ENCODE data around the gene GBX1.

GBX1 gene

GRCh38 chr7:151194188-151194587 lies 26.7 kb upstream of the GBX1 start:
- DNase-seq (ENCODE audit: low spot score) (no peak), FAIRE-seq (no peak)

- FAIRE-seq (no peak), DNase-seq (ENCODE audit: low spot score) (no peak)
Measured at GRCh38 chr7:151193203-151193978, 25.9 kb upstream of the GBX1 start.

- FAIRE-seq (no peak), DNase-seq (ENCODE audit: low spot score) (no peak)
Measured at GRCh38 chr7:151192002-151192539, 24.6 kb upstream of the GBX1 start.

- DNase-seq (ENCODE audit: low spot score) (no peak), FAIRE-seq (no peak)
Measured at GRCh38 chr7:151191544-151191943, 24.1 kb upstream of the GBX1 start.

- FAIRE-seq (no peak), DNase-seq (ENCODE audit: low spot score) (no peak)
Measured at GRCh38 chr7:151189038-151189437, 21.5 kb upstream of the GBX1 start.

GRCh38 chr7:151188252-151188542 lies 20.7 kb upstream of the GBX1 start:
- FAIRE-seq = no peak
- DNase-seq (ENCODE audit: low spot score) = no peak

GRCh38 chr7:151187409-151188251 lies 20.1 kb upstream of the GBX1 start:
- FAIRE-seq = no peak
- no peak for DNase-seq (ENCODE audit: low spot score)

GRCh38 chr7:151186640-151187408 lies 19.3 kb upstream of the GBX1 start, which contains the start of gene ASB10:
ASB10 (minus strand) TSS chr7:151187250; CDS start chr7:151187130, 120 bp downstream.
- DNase-seq (ENCODE audit: low spot score) (no peak), FAIRE-seq (no peak)

- DNase-seq (ENCODE audit: low spot score) = no peak
- FAIRE-seq = no peak
Measured at GRCh38 chr7:151185762-151186639, 18.5 kb upstream of the GBX1 start.

GRCh38 chr7:151181011-151181431 lies 13.5 kb upstream of the GBX1 start:
- FAIRE-seq = no peak

GRCh38 chr7:151179946-151180345 lies 12.5 kb upstream of the GBX1 start:
- no peak for FAIRE-seq
- DNase-seq (ENCODE audit: low spot score) = no peak

More at GRCh38 chr7:151181011-151181431, 13.5 kb upstream of the GBX1 start:
- DNase-seq (ENCODE audit: low spot score) = no peak

GRCh38 chr7:151179287-151179860 lies 11.9 kb upstream of the GBX1 start:
- no peak for DNase-seq (ENCODE audit: low spot score)
- no peak for FAIRE-seq

- FAIRE-seq = no peak
- DNase-seq (ENCODE audit: low spot score) = no peak
Measured at GRCh38 chr7:151178831-151179230, 11.3 kb upstream of the GBX1 start.

- no peak for FAIRE-seq
- no peak for DNase-seq (ENCODE audit: low spot score)
Measured at GRCh38 chr7:151178236-151178635, 10.7 kb upstream of the GBX1 start.

GRCh38 chr7:151177310-151177709 lies 9.8 kb upstream of the GBX1 start:
- FAIRE-seq = no peak
- DNase-seq (ENCODE audit: low spot score) = no peak

GRCh38 chr7:151176401-151176800 lies 8.9 kb upstream of the GBX1 start:
- FAIRE-seq = no peak

GRCh38 chr7:151175793-151176311 lies 8.4 kb upstream of the GBX1 start:
- no peak for DNase-seq (ENCODE audit: low spot score)

More at GRCh38 chr7:151176401-151176800, 8.9 kb upstream of the GBX1 start:
- no peak for DNase-seq (ENCODE audit: low spot score)

GRCh38 chr7:151175047-151175792 lies 7.7 kb upstream of the GBX1 start:
- DNase-seq (ENCODE audit: low spot score) = no peak
- no peak for FAIRE-seq

More at GRCh38 chr7:151175793-151176311, 8.4 kb upstream of the GBX1 start:
- FAIRE-seq = no peak

All from RCC 7860 (cell line).